Measurements from ENCODE around the gene ZMIZ1.
"Not testable (repeated sequence)": the region's sequence is repeated elsewhere in the genome, so short reads cannot be mapped to it uniquely, and the experiment has no call there.

Gene ZMIZ1

DNA sequence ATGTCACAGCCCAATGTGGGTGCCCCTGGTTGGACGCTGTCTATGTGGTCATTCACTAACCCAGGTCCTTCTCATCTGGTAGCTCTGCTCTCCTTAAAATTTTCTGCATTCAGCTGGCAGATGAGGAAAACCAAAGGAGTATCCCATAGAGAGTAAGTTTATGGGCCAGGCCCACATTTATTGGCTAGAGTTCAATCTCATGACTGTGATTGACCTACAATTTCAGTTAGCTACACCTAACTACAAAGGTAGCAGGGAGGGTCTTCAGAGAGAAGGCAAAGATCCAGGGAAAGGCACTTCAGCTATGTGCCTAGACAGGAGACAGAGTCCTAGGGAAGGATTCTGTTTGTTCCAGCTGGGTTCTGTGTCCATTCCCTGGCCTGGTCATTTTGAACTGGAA, 254.8 kb downstream of the ZMIZ1 start:
- DNase-seq (ENCODE audit: low read depth): no peak

DNA sequence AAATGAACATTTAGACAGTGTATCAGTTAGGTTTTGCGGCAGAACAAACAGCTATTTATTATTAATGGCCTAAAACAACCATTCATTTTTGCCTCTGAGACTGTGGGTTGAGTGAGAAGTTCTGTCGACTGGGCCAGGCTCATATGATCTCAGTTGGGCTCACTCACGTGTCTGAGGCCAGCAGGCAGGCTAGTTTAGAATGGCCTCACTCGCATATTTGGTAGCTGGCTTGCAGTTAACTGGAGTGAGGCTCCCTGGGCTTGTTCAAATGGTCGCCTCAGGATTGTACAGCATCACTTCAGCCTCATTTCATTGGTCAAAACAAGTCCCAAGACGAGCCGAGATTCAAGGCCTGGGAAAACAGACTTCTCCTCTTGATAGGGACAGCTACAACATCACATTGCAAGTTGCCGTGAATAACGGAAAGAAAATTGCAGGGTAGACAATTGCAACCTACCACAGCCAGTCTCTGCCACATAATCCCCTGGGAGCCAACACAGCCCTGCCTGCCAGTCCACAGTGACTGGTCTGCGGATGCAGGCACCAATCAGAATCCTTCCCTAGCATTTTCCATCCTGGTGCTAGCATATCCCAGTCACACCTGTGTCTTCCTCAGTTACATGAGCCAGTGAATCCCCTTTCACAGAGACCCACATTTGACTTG, 255.4 kb downstream of the ZMIZ1 start:
- no peak for DNase-seq (ENCODE audit: low read depth)

DNA sequence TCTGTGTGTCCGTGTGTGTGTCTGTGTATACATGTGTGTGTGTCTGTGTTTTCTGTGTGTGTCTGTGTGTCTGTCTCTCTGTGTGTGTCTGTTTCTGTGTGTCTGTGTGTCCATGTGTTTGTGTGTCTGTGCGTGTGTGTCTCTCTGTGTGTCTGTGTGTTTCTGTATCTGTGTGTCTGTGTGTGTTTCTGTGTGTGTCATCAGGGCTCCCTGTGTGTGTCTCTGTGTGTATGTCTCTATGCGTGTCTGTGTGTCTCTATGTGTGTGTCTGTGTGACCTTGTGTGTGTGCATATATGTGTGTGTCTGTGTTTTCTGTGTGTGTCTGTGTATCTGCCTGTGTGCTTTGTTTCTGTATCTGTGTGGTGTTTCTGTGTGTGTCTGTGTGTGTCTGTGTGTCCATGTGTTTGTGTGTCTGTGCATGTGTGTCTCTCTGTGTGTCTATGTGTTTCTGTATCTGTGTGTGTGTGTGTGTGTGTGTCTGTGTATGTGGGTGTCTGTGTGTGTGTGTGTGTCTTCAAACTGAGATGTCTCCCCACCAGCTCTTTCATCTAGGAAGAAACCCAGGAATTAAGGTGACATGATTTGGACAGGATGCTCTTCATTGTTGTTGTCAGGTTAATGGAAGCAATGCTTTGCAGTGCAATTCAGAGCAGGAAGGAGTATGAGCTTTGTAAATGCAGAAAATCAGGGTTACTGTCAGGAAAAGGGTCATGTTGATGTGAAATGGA, 257.8 kb downstream of the ZMIZ1 start:
- DNase-seq (ENCODE audit: low read depth): no peak

DNA sequence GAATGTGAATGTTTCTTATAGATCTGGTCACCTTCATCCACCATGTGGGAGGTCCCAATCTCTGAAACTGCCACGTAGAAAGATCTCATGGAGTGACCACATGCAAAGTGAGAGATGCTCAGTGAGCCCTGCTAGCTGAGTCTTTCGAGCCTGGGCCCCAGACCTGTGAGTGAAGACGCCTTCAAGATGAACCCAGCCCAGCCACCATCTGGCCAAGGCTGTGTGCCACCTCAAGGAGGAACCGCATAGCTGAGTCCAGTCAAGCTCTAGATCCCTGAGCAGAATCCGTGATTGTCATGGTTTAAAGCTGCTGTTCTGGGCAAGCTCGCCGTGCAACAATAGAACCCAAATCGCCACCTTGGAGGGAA, 258.3 kb downstream of the ZMIZ1 start:
- no peak for DNase-seq (ENCODE audit: low read depth)

DNA sequence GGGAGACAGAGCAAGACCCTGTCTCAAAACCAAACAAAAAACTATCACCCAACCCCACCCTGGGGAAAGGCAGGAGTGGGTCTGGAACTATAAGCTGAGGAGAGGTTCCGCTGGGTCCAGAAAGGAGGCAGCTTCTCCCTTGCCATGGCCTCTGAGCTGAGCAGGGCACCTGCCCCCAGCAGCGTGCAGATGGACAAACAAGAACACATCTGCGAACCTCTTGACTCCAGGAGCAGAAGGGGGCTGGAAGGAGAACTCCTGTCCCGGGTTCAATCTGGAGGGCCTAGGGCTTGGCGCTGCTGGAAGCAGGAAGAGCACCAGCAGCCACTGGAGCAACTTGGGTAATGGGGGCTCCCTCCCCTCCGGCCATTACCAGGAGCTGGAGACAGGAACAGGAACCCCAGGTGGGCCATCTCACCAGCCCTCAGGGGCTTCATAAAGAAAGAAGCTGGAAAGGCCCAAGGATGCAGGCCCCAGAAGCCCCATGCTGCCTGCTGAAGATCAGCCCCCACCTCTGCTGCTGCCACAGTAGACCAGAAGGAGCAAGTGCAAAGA, 259.5 kb downstream of the ZMIZ1 start:
- no peak for DNase-seq (ENCODE audit: low read depth)

DNA sequence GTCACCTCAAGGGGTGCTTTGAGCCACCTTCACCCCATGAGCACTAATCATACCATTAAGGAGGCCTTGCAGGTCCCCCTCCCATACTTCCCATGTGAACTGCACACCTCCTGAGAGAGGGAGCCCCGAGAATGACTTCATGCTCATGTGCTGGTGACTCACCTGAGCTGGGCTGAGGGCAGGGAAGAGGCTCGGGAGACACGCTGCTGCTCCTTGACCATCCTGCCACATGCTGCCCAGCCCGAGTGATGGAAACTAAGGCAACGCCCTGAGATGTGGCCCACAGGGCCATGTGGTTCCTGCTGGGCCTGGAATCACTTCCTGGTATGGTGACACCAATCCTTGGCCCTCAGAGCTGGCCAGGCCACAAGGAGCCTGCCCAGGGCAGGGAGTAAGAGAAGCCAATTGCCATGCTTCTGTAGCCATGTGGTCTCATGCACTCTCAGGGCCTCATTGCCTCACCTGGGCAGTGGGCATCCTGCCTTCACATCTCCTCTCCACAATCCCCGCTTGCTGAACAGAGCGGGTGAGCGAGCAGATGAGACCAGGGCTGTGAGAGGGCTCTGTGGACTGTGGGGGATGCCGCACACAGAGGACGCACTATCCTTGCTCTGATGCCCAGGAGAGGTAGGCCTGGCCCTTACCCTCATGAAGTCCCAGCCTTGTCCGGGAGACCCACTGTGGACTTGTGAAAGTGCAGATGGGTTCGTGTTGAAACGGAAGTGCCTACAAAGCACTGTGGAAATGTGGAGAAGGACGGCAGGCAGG, 260.2 kb downstream of the ZMIZ1 start:
- DNase-seq (ENCODE audit: low read depth): no peak

DNA sequence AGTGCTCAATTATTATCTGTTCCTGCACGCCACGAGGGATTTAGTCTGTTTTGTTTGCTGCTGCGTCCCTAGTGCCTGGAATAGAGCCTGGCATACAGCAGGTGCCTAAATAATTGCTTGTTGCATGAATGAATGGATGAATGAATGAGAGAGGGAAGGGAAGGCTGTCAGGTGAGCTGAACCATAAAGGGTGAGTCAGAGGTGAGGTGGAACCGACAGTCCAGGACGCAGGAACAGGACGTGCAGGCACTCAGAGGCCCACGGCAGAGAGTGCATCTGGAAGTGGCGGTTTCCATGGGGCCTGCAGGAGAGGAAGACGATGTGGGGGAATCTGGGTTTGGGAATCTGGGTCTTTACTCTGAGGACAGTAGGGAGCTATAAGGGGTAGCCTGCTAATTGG, 260.8 kb downstream of the ZMIZ1 start:
- no peak for DNase-seq (ENCODE audit: low read depth)

DNA sequence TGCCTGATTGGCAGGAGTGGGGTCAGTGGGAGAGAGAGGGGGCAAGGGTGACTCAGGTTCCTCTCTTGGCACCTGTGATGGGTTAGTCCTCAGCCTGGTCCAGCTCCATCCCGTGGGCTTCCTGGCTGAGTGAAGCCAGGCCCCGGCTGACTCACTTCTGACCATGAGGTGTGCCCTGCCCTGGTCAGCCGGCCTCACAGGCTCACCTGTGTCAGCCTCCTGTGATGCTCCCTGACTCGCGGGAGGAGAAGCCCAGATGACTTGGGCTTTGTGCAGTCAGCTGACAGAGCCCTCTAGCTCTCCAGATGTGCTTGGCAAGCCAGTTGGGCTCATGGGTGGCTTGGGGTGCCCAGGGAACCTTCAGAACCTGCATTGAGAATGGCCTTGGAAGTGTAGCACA, 262.5 kb downstream of the ZMIZ1 start:
- DNase-seq (ENCODE audit: low read depth): no peak

DNA sequence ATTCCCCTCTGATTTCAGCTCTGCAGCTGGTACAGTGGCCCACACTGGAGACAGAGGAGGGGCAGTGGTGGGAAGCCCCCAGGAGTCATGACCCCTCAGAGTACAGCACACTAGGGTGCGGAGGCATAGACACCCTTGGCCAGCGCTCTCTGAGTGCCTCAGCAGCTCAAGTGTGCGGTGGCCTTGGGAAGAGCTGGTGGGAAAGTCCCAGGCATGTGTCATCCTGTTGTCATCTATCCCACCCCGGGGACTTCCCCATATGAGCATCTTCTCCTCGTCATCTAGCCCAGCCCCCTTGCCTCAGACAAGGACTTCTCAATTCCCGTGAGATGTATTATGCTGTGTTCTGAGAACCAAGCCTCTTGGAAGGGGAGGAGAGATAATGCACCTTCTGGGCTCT, 262.9 kb downstream of the ZMIZ1 start:
- peak; percentile 29 for DNase-seq (ENCODE audit: low read depth)

DNA sequence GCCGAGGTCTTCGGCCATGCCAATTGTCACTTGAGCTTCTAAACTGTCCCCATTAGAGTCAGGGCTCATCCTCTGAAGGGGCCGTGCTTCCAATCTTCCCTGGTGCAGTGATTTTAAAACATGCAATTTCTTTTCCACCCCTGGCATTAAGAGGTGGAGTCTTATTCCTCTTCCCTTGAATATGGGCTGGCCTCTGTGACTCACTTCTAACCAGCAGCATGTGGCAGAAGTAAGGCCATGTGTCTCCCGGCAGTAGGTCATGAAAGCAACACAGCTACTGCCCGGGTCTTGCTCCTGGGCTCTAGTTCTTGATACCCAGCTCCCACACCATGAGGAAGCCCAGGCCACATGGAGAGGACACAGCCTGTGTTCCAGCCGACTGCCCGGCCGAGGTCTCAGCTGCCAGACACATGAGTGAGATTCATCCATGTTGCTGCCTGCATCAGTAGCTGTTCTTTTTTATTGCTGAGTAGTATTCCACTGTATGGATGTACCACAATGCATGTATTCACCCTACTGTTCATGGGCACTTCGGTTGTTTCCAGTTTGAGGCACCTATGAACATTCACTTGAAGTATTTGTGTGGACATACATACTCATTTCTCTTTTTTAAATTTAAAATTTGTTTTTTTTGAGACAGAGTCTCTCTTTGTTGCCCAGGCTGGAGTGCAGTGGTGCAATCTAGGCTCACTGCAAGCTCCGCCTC, 264.0 kb downstream of the ZMIZ1 start:
- DNase-seq (ENCODE audit: low read depth): not testable (repeated sequence)

DNA sequence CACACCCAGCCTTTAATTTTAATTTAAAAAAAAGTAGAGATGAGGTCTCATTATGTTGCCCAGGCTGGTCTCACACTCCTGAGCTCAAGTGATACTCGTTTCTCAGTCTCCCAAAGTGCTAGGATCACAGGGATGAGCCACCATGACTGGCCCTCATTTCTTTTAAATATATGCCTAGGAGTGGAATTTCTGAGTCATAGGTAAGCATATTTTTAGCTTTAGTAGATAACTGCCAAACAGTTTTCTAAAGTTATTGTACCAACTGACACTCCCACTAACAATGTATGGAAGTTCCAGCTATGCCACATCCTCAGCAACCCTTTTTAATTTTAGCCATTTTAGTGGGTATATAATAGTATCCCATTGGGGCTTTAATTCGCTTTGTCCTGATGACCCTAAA, 264.7 kb downstream of the ZMIZ1 start:
- no peak for DNase-seq (ENCODE audit: low read depth)

DNA sequence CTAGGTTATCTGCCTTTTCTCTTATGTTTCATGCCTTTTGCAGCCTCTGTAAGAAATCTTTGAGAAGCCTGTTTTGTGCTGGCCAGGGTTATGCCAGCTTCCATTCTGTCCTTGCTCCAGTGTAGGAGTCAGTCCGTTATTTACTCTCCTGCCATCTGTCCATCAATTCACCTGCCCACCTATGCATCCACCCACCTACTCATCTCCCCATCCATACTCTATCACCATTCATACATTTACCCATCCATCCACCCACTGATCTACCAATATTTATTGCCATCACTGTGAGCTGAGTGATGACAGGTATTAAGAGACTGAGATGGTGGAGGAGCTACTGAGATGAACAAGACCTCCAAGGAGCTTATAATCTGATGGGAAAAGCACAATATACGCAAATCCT, 265.8 kb downstream of the ZMIZ1 start:
- DNase-seq (ENCODE audit: low read depth): no peak

DNA sequence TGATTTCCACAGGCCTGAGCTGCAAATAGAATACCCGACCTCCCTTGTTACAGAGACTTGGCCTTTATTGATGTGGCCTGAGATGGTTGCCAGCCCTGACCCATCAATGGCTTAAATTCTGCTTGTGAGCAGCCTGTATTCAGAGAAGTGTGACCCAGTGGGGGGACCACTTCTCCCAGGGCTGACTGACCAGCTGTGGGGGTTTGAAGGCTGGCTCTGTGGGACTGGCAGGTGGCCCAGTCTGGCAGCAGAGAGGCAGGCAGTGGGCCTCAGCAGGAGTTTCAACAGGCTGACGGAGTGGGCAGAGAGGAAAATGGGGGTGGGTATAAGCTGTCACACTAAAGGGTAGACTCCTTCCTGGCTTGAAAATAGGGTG, 266.3 kb downstream of the ZMIZ1 start:
- DNase-seq (ENCODE audit: low read depth): no peak

DNA sequence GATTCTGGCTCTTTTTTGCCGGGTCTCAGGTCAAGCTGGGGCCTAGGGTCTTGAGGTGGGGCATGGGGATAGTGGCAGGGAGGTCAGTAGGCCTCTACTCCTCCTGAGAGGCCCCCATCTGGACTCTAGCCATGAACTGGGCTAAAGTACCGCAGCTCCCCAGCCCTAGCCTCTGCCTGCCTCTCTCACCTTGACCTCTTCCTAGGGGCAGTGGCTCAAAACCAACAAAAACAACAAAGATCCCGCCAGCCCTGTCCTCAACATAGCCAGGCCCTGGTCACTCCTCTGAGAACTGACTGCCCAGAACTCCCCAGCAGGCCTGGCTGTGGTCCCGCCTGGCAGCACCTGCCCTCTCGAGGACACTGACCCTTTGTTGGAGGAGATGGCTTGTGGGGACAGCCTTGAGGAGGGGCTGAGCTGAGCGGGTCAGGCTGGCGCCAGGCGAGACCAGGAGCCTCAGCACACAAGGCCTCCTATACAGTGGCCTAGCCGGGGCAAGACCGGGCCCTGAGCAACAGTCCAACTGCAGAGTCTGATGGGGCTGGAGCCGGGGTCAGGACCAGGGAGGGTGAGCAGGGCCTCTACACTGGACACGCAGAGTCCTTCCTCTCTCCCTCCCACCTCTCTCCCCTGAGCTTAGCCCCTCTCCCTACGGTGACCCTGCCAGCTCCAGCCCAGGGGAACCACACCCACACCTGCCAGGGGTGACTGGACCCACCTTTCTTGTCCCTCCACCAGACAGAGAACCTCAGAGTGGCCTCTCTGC, 266.9 kb downstream of the ZMIZ1 start:
- no peak for DNase-seq (ENCODE audit: low read depth)

DNA sequence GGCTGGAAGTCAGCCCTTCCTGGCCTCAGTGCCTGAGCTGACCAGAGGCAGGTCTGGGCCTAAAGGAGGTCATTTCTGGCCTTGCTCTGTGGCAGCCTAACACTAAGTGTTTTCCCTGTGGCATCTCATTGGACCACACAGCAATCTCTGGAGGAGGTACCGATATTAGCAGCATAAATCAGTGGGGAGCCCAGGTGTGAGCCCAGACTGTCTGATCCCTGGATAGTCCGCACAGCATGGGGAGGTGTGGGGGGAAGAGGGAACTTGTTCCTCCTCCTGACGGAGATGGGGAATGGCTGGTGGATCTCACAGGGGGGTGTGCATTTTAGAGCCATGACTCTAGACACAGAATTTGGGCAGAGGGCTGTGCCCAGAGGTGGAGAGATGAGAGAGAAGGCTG, 267.5 kb downstream of the ZMIZ1 start:
- no peak for DNase-seq (ENCODE audit: low read depth)

DNA sequence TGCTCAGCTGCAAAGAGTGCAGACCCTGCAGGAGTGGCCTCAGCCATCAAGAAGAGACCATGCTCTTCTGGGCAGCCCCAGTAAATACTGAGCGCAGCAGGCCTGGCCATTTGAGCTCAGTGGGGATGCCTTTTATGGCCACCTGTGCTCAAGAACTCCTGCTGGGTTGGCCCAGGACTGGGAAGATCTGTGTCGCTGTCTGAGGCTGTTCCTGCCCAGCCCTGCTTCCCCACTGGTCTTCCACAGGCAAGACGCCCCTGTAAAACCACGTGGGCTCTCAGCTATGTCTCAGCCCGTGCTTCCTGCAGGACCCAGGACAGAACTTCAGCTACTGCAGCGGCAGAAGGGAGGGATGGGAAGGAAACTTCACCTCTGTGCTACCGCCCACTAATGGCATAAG, 268.0 kb downstream of the ZMIZ1 start:
- no peak for DNase-seq (ENCODE audit: low read depth)

DNA sequence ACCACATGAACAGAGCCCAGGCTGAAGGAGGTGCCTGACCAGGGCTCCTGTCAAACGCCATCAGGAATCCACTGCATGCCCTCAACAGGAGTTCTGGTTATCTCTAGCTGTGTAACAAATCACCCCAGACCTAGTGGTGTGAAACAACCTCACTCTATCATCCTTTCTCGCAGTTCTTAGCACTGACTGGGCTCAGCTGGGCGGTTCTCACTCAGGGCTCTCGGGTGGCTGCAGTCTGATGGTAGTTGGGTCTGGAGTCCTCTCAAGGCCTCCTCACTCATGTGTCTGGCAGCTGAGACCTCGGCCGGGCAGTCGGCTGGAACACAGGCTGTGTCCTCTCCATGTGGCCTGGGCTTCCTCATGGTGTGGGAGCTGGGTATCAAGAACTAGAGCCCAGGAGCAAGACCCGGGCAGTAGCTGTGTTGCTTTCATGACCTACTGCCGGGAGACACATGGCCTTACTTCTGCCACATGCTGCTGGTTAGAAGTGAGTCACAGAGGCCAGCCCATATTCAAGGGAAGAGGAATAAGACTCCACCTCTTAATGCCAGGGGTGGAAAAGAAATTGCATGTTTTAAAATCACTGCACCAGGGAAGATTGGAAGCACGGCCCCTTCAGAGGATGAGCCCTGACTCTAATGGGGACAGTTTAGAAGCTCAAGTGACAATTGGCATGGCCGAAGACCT, 269.2 kb downstream of the ZMIZ1 start:
- not testable (repeated sequence) for DNase-seq (ENCODE audit: low read depth)

DNA sequence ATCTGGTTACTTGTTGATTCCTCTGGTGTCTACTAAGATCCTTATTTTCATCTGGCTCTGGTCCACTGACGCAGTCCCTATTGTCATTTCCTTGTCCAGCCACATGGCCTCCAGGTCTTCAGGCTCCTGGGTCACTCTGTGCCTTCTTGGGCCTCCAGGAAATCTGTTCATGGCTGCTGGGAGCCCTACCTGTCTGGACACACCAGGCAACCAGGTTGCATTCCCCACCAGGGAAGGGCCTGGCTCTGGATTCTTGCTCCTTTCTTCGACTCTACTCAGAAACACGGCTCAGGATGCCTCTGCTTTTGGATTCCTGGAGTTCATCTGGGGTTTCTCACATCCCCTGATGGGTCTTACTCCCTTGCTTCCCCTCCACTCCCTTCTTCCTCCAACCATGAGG, 270.5 kb downstream of the ZMIZ1 start:
- DNase-seq (ENCODE audit: low read depth): no peak

DNA sequence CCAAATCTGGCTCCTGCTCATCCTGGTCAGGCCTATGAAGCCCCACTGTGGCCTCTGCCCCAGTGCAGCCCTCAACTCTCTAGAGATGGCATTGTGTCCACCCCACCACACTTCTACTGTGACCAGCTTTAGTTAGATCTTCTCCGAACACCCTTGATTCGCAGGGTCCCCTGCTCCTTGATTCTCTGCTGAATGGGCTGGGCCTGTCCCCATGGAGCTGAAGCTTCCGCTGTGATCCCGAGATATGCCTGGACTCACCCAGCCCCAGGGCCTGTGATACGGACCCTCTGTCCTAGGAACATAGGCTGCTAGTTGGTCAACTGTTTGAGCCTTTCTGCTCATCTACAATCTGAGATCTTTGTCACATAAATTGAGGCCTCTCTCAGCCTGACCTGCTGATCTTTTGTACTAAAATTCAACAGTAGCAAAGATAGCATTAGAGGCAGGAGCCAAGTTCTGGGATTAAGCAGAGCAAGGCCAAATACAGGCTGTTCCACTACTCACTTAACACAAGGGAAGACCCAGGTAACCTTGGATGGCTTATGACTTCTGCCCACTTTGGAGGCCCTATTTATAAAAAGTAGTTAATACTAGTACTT, 272.0 kb downstream of the ZMIZ1 start:
- no peak for DNase-seq (ENCODE audit: low read depth)

DNA sequence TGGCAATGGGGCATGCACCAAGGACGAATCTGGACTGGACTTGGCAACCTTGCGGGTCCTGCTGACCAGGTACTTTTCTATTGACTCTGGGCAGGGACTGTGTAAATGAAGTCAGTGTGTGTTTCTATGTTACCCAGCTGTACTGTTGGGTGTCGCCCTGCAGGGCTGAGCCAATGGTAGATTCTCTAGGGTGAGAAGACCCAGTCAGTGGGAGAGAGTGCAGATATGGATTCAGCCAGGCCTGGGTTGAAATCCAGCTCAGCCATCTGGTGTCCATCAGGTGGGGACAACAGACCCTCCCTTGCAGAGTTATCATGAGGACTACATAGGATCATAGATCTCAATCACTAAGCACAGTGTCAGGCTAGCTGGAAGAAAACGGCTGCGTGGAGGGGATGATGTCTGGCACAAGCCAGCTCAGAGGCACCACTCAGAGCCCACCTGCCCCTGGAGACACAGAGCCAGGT, 273.6 kb downstream of the ZMIZ1 start:
- DNase-seq (ENCODE audit: low read depth): no peak
